NOMO-1 treated with dmso at 0.1 percent for 144 hours (cell line): ENCODE measurements around the gene TNK2.
"Not testable (repeated sequence)": the region's sequence is repeated elsewhere in the genome, so short reads cannot be mapped to it uniquely, and the experiment has no call there.

Experiments used
- DNase-seq: peaks from one replicate; lab custom pipeline; 2025; ENCODE audit not compliant: unreplicated experiment; lab: John Stamatoyannopoulos, UW

Gene TNK2

GRCh38 chr3:195918176-195918575, 9.8 kb upstream of the TNK2 start:
- no peak for DNase-seq

GRCh38 chr3:195916991-195917390, 8.6 kb upstream of the TNK2 start:
- no peak for DNase-seq

- DNase-seq: no peak
Measured at GRCh38 chr3:195916291-195916690, 7.9 kb upstream of the TNK2 start.

GRCh38 chr3:195914648-195915473, 6.5 kb upstream of the TNK2 start:
- DNase-seq: no peak

- not testable (repeated sequence) for DNase-seq
Measured at GRCh38 chr3:195914146-195914545, 5.8 kb upstream of the TNK2 start.

GRCh38 chr3:195913382-195913781, 5.0 kb upstream of the TNK2 start:
- DNase-seq: no peak

GRCh38 chr3:195911946-195912270, 3.6 kb upstream of the TNK2 start:
- DNase-seq: no peak

GRCh38 chr3:195911041-195911945, 2.9 kb upstream of the TNK2 start:
- DNase-seq: no peak

- no peak for DNase-seq
Measured at GRCh38 chr3:195910499-195910845, 2.1 kb upstream of the TNK2 start.

GRCh38 chr3:195909644-195910498, 1.5 kb upstream of the TNK2 start:
- DNase-seq: peak; percentile 72

- DNase-seq: no peak
Measured at GRCh38 chr3:195908694-195909581, 587 bp upstream of the TNK2 start.

- DNase-seq: no peak
Measured at GRCh38 chr3:195907684-195907933, 742 bp downstream of the TNK2 start.

GRCh38 chr3:195906865-195907683, 1.3 kb downstream of the TNK2 start:
- peak; percentile 60 for DNase-seq

- no peak for DNase-seq
Measured at GRCh38 chr3:195905970-195906864, 2.1 kb downstream of the TNK2 start.

GRCh38 chr3:195904368-195904767, 4.0 kb downstream of the TNK2 start:
- DNase-seq: peak; percentile 84

- DNase-seq: no peak
Measured at GRCh38 chr3:195903950-195904290, 4.4 kb downstream of the TNK2 start.

GRCh38 chr3:195902634-195903033, 5.7 kb downstream of the TNK2 start:
- DNase-seq: not testable (repeated sequence)

- DNase-seq: not testable (repeated sequence)
Measured at GRCh38 chr3:195901836-195902585, 6.3 kb downstream of the TNK2 start.
